ENCODE data around the gene DPH2.

Gene DPH2

DNA sequence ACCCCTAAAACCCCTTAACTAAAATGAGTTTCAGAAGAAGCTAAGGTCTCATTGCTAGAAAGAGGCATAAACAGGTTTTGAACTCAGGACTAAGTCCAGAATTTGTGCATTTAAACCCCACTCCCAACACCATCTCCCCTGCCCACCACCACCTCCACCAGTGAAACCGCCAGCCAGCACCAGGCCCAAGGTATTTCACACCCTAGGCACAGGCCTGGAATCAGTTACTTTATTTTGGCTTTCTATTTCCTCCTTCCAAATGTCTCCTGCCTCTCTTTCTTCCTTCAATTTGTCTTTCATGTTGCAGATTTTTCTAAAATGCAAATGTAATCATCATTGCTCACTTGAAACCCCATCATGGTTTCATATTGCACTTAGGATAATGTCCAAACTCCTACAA lies 24.9 kb upstream of the DPH2 start:
- no peak for DNase-seq (ENCODE audit: low read depth in 2 of 2)

DNA sequence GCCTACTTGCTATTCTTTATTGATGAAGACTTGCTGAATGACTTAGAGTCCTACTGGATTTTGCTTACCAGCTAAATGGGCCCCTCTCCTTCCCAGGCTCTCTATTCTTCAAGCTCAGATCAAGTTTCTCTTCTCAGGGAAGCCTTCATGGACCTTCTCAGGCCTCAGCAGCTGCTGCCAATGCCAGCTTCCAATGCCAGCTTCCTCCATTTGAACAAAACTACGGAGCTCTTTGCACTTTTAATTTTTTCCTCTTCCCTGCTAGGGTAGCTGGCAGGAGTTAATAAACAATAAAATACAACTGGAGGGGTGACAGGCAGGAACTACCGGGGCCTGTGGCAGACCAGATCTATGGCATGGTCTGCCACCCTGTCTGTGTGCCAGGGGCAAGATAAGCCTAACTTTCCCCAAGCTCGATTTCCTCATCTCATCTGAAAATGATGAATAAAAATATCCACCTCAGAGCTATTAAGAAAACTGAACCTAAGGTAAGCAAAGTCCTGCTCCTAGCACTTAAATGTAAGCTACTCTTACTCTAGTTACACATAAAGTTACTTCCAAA lies 24.1 kb upstream of the DPH2 start:
- DNase-seq (ENCODE audit: low read depth in 2 of 2), result no peak

DNA sequence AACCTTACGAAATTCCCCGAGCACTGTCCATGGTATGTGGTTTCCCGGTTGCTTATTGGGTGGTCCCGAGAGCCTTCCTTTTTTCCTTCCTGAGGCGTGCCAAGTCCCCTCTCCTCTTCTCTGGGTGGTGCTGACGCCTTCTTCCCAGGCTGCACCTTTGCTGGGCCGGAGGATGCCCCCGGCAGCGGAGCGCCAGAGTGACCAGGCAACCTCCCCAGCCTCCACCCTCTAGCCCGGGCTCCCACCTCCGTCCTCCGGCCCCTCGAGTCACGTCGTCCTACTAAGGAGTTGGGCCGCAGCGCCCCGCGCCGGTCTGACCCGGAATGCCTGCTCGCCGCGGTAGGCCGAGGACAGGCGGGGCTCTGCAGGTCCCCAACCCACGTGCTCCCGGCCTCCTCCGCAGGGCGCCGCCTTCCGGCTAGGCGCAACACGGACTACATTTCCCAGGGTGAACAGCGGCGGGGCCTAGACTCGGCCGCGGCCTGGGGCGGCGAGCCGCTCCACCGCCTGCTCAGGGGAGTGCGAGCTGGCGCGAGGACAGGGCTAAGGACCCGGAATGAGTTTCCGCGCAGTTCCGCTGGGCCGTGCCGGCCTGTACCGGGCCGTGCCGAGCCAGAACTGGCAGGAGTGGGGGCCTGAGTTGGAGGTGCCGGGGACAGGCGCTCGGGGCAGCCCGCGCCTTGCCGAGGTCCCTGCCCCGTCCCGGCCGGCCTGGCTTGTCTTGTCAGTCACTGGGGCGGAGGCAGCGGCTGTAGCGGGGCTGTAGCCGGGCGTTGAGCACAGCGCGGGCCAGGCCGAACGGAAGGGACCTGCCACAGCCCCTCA lies 23.4 kb upstream of the DPH2 start, which contains the start of gene IPO13:
IPO13 (plus strand) TSS at position 715 of the 825 bp plus-strand sequence. CDS start 651 bp downstream, outside the sequence.
- peak; percentile 89 to 90 for DNase-seq (ENCODE audit: low read depth in 2 of 2)

DNA sequence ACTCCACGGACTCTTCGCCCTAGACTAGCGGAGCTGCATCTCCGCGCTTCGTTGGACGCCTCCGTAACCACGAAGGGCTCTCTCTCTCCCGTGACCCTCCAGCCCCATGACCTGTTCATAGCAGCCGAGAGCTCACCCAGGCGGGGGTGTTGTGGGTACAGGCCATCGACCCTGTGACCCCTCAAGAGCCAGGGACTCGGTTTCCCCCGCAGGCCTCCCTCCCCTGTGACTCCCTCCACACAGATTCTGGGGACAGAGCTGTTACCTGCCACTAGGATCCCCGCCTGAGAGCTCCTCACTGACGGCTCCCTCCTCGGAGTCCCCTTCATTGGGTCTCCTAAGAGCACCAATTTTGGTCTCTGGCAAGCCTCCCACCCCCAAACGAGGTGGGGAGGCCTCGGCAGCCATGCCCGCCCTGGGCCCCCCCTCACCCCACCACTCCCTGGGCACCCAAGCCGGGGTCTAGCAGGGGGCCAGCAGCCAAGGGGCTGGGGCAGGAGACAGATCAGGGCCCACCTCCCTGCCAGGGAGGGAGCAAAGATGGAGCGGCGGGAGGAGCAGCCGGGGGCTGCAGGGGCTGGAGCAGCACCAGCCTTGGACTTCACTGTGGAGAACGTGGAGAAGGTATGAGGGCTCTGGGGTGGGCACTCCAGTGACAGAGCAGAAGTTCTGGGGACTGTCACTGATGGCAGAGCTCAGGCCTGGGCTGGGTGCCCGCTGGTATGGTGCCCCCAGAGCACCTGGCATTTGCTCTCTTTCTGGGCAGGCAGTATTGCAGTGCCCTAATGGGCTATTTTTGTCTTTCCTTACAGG lies 22.5 kb upstream of the DPH2 start:
- DNase-seq (ENCODE audit: low read depth in 2 of 2), result no peak

DNA sequence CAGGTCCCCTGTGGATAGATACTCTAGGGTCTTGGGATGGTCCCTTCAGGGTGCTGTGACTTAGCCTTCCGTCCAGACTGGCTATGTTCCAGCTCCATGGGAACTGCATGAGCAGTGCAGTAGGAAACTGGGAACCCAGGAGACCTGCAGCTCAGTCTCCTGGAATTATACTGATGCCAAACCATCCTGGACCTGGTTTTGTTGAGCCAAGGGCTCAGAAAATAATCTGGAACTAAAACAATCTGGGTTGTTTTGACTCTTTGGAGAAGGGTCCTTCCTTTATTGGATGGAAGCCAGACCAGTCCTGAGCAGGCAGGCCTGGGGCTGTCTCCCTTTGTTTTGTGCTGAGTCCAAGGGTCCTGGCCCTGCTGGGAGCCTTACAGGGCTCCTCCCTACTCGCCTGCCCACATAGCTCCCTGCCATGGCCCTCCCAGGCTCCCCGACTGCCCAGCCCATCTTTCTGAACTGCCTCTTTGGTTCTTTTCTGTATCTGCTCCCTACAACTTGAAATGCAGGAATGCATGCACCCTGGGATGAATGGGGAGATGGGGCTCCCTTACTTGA lies 21.9 kb upstream of the DPH2 start:
- no peak for DNase-seq (ENCODE audit: low read depth in 2 of 2)

DNA sequence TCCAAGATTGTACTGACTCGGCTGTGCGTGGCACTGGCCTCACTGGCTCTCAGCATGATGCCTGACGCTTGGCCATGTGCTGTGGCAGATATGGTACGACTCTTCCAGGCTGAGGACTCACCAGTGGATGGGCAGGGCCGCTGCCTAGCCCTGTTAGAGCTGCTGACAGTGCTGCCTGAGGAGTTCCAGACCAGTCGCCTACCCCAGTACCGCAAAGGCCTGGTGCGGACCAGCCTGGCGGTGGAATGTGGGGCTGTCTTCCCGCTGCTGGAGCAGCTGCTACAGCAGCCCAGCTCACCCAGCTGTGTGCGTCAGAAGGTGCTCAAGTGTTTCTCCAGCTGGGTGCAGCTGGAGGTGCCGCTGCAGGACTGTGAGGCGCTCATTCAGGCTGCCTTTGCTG lies 20.1 kb upstream of the DPH2 start:
- no peak for DNase-seq (ENCODE audit: low read depth in 2 of 2)

DNA sequence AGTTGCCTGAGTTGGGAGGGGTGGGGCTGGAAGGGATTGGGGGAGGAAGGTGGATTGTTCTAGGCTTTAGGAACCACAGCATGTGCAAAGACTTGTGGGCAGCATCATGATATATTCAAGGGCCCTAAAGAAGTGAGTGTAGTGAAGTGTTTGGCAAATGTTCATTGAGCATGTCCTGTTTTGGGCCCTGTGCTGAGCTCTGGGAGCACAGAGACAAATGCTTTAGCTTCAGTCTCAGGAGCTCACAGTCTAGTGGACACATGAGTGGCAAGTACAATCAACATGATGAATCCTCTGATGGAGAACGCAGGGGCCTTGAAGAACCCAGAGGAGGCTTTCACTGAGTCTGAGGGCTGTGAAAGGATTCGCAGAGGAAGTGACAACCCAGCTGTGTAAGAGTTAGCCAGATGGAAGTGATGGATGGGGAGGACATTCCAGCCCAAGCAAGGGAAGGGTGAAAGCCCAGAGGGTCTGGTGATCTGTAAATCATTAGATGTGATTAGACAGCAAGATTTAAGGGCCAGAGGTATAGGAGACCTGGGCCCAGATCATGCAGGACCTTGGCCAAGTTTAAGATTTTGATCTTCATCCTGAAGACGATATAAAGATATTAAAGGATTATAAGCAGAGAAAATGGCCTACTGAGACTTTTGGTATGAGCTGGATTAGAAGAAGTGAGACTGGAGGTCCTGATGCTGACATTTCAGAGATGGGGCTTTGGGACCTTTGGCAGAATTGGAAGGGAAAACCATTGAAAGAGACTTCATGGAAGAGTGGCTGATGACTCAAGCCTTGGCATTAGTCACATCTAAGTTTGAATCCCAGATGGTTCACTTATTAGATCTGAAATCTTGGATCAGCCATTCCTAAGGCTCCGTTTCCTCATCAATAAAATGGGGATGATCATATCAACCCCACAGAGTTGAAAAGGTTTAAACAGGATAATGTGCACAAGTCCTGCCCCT lies 18.5 kb upstream of the DPH2 start:
- no peak for DNase-seq (ENCODE audit: low read depth in 2 of 2)

DNA sequence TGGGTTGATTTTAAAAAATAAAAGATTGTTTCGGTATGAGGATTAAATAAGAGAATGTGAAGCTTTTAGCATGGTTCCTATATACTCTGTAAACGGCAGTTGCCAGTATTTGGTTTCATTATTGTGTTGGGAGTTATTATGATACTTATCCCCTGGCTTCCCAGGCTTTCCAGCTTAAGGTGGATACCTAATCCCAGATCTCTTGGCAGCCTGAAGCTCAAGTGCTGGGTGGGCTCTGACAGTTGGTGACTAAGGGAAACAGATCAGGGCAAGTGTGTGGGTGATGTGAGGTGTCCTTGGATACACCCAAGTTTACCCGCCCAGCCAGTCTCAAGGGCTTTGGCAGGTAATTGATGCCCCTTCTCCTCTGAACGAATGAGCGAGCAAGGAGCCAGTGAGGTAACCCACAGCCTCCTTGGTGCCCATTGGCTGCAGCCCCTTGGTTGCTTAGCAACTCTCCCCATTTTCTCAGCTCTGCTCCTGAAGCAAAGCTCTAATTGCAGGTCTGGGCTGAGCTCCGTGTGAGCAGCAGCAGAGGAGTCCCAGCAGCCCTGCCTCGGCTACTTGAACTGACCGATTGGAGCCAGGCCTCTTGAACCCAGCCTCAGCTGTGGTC lies 17.0 kb upstream of the DPH2 start:
- no peak for DNase-seq (ENCODE audit: low read depth in 2 of 2)

DNA sequence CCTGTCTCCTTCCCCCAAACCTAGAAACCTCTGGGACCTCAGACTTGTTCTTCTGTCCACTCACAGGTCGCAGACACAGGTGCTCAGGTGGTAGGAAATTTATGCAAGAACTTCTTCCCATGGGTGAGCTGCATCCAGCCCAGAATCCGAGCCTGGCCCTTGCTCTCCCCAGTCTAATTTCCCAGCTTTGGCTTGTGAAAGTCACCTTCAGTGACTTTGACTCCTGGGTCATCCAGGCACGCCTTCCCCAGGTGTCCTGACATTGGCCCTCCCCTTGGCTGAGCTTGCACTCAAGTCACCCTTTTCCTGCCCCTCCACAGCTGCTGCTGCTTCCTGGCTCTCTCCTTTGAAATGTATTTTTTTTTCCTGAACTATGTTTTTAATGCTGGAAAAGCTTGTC lies 16.4 kb upstream of the DPH2 start:
- no peak for DNase-seq (ENCODE audit: low read depth in 2 of 2)

DNA sequence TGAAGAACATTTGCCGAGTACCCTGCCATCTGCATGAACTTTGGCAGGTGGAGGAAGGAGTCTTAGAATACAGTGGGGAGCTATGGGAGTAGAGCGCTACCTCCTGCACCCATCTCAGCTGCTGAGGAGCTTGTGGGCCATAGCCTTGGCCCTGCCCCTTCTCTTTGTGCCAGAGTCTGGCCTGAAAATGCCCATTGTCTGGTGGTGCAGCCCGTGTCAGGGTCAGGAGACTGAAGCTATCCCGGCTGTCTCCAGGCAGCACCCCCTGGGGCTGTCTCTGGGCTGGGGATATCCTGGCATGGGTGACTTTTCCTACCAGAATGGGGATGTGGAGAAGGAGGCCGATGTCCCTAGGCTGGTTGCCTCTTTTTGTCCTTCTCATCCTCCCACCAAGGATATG lies 15.8 kb upstream of the DPH2 start:
- DNase-seq (ENCODE audit: low read depth in 2 of 2), result no peak

DNA sequence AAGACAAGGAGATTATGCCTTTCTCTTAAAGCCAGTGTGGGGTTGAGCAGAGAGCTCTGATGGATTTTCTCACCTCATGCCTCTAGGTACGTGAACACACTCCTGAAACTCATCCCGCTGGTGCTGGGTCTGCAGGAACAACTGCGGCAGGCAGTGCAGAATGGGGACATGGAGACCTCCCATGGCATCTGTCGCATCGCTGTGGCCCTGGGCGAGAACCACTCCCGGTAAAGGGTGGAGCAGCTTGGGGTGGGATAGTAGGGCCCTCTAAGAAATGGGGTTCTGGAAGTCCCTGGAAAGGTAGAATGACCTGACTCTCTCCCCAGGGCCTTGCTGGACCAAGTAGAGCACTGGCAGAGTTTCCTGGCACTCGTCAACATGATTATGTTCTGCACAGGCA lies 13.6 kb upstream of the DPH2 start:
- no peak for DNase-seq (ENCODE audit: low read depth in 2 of 2)

DNA sequence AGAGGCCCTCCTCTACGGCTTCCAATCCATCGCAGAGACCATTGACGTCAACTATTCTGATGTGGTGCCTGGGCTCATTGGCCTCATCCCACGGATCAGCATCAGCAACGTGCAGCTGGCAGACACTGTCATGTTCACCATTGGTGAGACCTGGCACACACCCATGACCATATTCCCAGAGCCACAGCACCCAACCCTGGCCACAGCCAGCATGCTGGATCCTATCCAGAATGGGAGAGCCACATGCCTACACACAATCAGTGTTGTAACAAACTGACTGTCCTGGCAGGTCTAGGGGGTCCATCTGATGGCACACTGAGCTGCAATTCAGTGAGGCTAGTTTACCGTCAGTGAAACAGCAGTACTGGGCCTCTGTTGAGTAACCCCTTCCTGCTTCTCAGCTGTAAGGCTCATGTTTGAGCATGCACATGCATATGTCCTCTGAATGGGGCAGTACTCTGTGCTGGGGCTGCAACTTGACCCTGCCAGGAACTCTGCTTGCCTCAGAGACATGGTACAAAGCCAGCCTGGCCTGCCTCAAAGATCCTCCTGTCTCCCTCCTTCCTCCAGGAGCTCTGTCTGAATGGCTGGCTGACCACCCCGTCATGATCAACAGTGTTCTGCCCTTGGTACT lies 12.3 kb upstream of the DPH2 start:
- no peak for DNase-seq (ENCODE audit: low read depth in 2 of 2)

DNA sequence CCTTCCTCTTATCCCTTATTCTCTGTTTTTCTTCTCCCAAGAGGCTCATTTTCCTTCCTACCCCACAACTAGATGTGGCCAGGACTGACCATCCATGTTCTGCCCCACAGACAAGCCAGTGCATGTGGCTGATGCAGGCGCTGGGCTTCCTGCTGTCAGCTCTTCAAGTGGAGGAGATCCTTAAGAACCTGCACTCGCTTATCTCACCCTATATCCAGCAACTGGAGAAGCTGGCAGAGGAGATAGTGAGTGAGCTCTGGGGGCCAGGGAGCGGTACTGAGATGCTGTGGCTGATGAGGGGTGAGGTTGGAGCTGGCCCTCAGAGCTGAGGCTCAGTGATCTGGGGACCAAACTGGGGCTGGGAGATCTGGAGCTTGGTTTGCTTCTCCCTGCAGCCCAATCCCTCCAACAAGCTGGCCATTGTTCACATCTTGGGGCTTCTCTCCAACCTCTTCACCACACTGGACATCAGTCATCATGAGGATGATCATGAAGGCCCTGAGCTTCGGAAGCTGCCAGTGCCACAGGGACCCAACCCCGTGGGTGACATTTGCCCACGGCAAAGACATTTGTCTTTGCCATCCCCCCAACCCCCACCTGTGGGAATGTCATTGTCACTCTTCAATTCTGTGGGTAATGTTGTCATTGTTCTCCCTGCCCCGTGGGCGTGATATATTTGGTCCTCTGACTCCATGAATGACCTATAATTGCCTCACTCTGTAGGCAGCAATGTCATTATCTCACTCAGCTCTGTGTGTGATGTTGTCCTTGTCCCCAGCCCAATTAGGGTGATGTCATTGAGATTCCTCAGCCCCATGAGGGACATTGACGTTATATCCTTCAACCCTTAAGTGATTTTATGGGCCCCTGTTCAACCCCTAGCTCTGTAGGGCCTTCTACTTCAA lies 11.2 kb upstream of the DPH2 start:
- no peak for DNase-seq (ENCODE audit: low read depth in 2 of 2)

DNA sequence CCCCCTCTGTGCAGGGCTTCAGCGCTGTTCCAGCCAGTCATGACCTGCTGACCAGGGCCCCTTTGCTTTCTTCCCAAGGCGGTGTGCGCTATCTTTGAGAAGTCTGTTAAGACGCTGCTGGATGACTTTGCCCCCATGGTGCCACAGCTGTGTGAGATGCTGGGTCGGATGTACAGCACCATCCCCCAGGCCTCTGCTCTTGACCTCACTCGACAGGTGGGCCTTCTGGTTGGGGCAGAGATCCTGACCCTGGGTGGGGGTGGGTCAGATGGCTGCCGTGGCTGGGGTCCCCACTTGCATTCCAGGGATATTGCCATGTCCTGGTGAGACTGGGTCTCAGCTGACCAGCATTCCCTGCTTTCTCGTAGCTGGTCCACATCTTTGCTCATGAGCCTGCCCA lies 9.0 kb upstream of the DPH2 start:
- DNase-seq (ENCODE audit: low read depth in 2 of 2), result no peak

DNA sequence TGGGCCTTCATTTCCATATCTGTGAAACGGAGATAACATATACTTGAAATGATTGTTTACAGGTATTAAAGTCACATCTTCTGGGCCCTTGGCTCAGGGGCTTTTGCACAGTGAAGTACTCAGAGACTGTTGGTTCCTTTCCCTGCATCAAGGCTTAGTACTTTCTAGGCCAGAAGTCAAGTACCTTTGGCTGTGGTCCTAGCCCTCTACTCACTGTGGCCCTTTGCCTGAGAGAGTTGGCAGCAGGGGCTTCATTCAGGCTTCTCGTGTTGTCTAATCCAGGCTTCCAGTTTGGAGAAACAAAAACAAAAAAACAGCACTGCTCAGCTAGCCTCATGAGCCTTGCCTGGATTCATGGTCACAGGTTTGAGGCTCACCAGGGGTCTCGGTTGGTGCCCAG lies 8.1 kb upstream of the DPH2 start:
- DNase-seq (ENCODE audit: low read depth in 2 of 2), result no peak

DNA sequence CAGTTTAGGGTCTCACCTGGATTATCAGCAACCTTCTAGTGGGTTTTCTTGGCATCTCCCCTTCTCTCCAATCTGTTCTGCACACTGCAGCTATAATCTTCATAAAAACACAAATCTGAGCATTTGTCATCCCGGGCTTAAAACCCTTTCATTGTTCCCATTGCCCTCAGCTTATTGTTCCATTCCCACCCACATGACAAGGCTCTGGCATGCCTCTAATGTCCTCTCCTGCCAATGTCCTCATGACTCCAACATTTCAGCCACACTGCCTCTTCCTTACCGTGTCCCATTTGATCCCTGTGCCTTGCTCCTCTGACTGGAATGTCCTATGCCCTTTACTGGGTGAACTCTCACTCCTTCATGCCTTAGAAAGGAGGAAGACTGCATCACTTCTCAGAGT lies 7.5 kb upstream of the DPH2 start:
- no peak for DNase-seq (ENCODE audit: low read depth in 2 of 2)

DNA sequence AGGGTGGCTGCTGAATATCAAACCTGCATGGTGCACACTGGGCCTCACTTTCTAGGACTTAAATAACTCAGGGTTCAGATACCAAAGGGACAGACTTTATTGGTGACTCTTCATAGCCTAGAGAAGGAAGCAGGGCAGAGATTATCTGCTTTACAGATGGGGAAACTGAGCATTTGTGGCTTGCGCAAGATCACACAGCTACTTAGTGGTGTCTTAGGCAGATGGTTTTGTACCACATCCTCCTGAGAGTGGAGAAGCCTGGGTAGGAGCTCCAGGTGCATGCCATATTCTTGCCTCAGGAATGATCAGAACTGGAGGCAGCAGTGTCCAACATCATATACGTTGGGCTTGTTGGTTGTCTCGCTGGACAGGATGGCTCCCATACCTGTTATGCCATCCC lies 6.8 kb upstream of the DPH2 start:
- DNase-seq (ENCODE audit: low read depth in 2 of 2), result no peak

DNA sequence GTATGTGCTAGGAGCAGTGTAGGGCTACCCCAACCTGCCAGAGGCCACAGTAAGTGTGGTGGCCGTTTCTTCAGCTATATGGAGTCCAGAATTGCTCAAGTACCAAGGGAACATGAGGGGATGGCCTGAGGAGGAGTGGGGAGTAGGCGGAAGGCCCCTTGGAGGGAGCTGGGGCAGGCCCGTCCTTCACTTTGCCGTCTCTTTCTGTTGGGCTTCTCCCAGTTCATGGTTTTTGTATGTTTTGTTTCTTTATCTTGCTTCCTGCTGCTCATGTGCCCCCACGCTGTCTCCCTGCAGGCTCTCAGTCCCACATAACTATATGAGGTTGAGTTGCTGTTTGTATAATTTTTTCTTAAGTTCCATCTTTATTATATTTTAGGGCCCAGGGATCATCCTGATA lies 5.9 kb upstream of the DPH2 start:
- no peak for DNase-seq (ENCODE audit: low read depth in 2 of 2)

DNA sequence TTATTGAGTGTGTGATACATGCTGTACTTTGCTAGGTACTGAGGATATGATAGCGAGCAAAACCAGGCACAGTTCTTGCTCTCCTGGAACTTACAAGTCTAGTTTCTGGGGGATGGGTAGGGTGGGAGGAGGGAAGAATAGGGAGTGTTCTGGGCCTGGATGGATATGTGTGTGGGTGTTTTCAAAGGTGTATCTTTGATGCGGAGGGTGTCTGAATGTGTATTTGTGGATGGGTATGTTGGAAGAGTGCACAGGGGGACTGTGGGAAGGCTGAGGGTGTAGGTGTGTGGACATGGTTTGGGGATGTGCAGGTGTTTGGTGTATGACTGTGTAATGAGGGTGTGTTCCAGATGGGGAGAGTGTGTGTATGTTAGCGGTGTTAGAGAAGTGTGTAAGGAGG lies 4.5 kb upstream of the DPH2 start:
- no peak for DNase-seq (ENCODE audit: low read depth in 2 of 2)
